ENCODE measurements around the gene FUT7.
A peak's percentile ranks its signal among the peaks of the same experiment; 100 is the strongest.
"Not testable (repeated sequence)": the region's sequence is repeated elsewhere in the genome, so short reads cannot be mapped to it uniquely, and the experiment has no call there.

The FUT7 gene

GRCh38 chr9:137016436-137016835 is 15.5 kb downstream of the FUT7 start:
- no peak for ATAC-seq

- ATAC-seq = no peak
These were observed 15.9 kb downstream of the FUT7 start for GRCh38 chr9:137015976-137016375.

GRCh38 chr9:137015540-137015930 is 16.4 kb downstream of the FUT7 start:
- ATAC-seq = no peak

GRCh38 chr9:137014776-137015539 is 16.9 kb downstream of the FUT7 start:
- no peak for ATAC-seq

- no peak for ATAC-seq
These were observed 17.7 kb downstream of the FUT7 start for GRCh38 chr9:137014166-137014565.

GRCh38 chr9:137013571-137013940 is 18.3 kb downstream of the FUT7 start:
- ATAC-seq = no peak

GRCh38 chr9:137012694-137013570 is 19.0 kb downstream of the FUT7 start:
- ATAC-seq = no peak

GRCh38 chr9:137011907-137012675 is 19.8 kb downstream of the FUT7 start:
- ATAC-seq = no peak

GRCh38 chr9:137011156-137011555 is 20.7 kb downstream of the FUT7 start:
- no peak for ATAC-seq

GRCh38 chr9:137009938-137010732 is 21.8 kb downstream of the FUT7 start:
- ATAC-seq = no peak

GRCh38 chr9:137009217-137009616 is 22.7 kb downstream of the FUT7 start:
- no peak for ATAC-seq

- no peak for ATAC-seq
These were observed 23.6 kb downstream of the FUT7 start for GRCh38 chr9:137008312-137008711.

GRCh38 chr9:137007816-137008270 is 24.0 kb downstream of the FUT7 start:
- ATAC-seq = no peak

- no peak for ATAC-seq
These were observed 24.6 kb downstream of the FUT7 start for GRCh38 chr9:137007108-137007815.

GRCh38 chr9:137006116-137007003 is 25.5 kb downstream of the FUT7 start:
- ATAC-seq = no peak

- not testable (repeated sequence) for ATAC-seq
These were observed 27.6 kb downstream of the FUT7 start for GRCh38 chr9:137004285-137004684.

- ATAC-seq = no peak
These were observed 29.2 kb downstream of the FUT7 start for GRCh38 chr9:137002646-137003041.

GRCh38 chr9:137001857-137002645 is 29.8 kb downstream of the FUT7 start:
- no peak for ATAC-seq

- peak; percentile 56 to 66 for ATAC-seq
These were observed 31.5 kb downstream of the FUT7 start for GRCh38 chr9:137000177-137000930.

All from activated CD4-positive, CD25-positive, alpha-beta regulatory T cell treated with anti-CD3 and anti-CD28 coated beads, Interleukin-2, amount 50 U/mL, for 24 hours (primary cell).